Fibroblast of skin of right quadriceps (primary cell): ENCODE measurements around the gene FOXK1.
"Not testable (repeated sequence)": the region's sequence is repeated elsewhere in the genome, so short reads cannot be mapped to it uniquely, and the experiment has no call there.

Experiments
- DNase-seq: peaks from one replicate; pipeline ENCODE4 v3.0.0-alpha.2; 2013

FOXK1 gene

DNA sequence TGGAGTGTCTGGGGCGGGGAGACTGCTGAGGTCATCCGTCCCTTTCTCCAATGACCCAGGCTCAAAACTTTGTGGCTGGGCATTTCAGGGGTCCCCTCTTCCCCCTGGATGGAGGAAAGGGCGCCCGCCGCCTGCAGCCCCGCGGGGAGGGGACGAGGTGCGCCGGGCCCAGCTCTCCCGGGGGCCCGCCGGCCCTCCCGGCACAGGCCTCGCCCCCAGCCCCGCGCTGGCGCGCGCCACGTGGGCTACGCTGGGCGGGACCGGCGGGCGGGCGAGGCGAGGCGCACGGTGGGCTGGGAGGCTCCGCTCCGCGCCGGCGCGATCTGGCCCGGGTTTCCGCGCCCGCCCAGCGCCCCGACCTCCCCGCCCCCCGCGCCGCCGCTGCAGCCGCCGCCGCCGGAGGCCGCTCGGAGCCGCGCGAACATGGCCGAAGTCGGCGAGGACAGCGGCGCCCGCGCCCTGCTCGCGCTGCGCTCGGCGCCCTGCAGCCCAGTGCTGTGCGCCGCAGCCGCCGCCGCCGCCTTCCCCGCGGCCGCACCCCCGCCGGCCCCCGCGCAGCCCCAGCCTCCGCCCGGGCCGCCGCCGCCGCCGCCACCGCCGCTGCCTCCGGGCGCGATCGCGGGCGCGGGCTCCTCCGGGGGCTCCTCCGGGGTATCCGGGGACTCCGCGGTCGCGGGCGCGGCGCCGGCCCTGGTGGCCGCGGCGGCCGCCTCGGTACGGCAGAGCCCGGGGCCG lies at the start of gene FOXK1:
FOXK1 (plus strand) TSS at position 410 of the 735 bp plus-strand sequence; CDS start at position 424, 14 bp downstream.
- peak; percentile 79 for DNase-seq

- peak; percentile 40 for DNase-seq
Measured at GRCh38 chr7:4633012-4633411, 49.1 kb upstream of the FOXK1 start.

GRCh38 chr7:4634166-4634565 lies 47.9 kb upstream of the FOXK1 start:
- peak; percentile 39 for DNase-seq

DNA sequence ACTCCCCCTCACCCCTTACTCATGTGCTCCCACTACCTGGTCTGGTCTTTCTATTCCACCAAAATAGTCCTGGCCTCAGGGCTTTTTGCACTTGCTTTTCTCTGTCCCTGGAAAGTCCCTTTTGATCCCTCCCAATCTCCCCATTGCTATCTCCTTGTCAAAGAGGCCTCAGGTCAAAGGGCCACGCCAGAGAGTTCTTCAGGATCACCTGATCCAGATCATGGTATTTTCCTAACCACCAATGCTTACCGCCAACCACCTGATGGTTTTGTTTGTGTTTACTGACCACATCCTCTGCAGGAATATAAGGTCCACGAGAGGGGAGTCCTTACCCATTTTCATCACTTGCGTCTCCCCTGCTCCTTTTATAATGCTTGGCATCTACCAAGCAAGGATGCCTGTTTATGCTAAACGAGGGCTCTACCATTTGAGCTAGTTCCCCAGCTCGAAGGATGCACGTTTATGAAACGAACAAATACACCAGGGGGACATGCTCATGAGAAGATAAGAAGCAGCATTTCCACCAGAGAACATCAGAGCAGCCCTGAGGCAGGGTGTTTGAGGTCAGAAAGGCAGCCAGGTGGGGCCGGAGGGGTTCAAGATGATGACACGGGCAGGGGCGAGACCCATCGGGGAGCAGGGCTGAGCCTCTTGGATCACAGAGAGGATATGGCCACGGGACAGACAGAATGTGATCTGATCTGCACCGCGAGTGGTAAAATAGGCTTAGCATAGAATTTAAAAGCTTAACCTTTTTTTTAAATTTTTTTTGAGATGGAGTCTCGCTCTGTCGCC lies 43.1 kb upstream of the FOXK1 start:
- no peak for DNase-seq

- DNase-seq = no peak
Measured at GRCh38 chr7:4641091-4641666, 40.9 kb upstream of the FOXK1 start.

GRCh38 chr7:4641667-4642467 lies 40.2 kb upstream of the FOXK1 start:
- DNase-seq = peak; percentile 92

GRCh38 chr7:4642468-4643203 lies 39.5 kb upstream of the FOXK1 start:
- no peak for DNase-seq

GRCh38 chr7:4643204-4643471 lies 39.0 kb upstream of the FOXK1 start:
- DNase-seq = not testable (repeated sequence)

- DNase-seq = no peak
Measured at GRCh38 chr7:4645246-4645645, 36.8 kb upstream of the FOXK1 start.

- DNase-seq = no peak
Measured at GRCh38 chr7:4648111-4648510, 34.0 kb upstream of the FOXK1 start.

DNA sequence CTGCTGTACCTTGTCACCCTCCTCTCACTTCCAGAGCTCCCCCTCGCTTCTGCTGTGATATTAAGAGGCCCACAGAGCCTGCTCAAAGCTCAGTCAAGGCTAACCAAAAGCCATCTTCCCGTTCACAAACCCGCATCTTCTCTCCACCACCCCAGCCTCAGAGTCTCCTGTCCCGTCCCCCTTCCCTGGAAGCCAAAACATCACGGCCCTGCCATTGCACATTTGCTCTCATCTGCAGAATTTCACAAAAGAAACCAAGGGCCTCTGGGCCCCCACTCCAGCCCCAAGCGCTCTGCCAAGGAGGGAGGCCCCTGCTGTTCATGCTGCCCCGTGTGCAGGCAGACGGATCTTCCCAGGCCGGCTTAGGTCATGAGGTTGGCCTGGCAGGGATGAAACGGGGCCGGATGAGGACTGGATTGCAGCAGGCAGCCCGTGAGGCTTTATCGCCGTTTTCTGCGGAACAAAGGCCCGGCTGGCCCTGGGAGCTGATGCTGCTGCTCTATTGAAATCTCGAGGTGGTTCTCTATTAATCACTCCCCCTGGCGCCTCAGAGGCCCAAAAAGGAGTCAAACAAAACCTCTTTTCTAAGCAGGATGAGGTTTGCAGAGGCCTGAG lies 31.6 kb upstream of the FOXK1 start:
- peak; percentile 30 for DNase-seq

- no peak for DNase-seq
Measured at GRCh38 chr7:4653771-4654170, 28.3 kb upstream of the FOXK1 start.

- no peak for DNase-seq
Measured at GRCh38 chr7:4655311-4655710, 26.8 kb upstream of the FOXK1 start.

GRCh38 chr7:4655896-4656295 lies 26.2 kb upstream of the FOXK1 start:
- no peak for DNase-seq

DNA sequence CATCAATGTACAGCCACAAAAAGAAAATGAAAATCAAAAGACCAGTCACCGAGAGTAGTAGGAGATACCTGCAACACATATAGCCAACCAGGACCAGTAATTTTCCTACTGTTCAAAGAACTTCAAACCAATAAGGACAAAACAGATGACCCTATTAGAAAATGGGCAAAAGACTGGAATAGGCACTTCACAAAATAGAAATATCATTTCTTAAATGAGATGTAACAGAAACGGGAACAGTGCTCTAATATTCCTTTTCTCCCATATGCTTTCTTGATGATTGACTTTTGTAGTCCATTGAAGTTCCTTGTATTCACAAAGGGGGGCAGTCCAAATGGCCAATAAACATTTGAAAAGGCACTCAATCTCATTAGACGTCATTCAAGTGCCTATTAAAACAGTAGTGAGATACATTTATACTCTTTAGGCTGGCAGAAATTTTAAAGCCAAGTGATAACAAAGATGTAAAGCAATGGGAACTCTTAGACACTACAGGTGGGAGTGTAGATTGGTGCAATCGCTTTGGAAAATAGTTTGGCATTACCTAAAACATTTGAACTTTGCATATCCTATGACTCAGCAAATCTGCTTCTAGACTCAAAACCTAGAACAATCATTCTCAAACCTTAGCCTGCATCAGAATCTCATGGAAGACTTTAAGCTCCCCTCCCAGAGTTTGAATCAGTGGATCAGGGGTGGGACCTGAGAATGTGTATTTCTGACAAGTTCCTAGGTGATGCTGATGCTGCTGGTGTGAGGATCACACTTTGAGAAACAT lies 24.3 kb upstream of the FOXK1 start:
- DNase-seq = no peak

DNA sequence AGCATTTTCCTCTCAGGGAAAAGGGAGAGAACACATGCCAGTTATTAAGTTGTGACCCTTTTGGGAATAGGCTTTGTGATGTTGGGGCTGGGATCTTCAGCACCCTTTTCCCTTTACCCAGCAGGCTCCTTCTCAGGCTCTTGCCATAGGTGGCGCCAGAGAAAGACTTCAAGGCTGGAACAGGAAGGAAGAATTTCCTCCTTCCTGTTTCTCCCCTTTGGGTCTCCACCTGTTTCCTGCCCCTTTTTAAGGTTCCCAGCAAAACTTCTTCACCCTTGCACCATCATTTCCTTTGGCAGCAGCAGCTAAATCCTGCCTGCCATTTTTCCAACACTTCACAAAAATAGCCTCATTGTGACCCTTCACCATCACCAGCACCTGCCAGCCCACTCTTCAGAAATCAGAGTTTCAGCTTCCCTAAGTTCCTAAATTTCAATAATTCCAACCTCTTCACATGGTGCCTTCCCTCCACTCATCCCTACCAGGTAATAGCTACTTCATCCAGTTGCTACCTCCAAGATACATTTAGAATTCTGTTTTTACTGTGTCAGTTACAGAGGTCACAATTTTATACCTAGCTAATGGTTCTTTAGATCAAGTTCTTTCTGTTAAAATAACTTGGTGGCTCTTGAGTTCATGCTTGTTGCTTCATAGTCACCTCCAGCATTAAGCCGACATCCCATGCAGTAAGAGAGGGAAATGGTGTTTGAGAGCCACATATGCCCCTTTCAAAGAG lies 22.4 kb upstream of the FOXK1 start:
- no peak for DNase-seq

GRCh38 chr7:4661871-4662270 lies 20.2 kb upstream of the FOXK1 start:
- peak; percentile 26 for DNase-seq

DNA sequence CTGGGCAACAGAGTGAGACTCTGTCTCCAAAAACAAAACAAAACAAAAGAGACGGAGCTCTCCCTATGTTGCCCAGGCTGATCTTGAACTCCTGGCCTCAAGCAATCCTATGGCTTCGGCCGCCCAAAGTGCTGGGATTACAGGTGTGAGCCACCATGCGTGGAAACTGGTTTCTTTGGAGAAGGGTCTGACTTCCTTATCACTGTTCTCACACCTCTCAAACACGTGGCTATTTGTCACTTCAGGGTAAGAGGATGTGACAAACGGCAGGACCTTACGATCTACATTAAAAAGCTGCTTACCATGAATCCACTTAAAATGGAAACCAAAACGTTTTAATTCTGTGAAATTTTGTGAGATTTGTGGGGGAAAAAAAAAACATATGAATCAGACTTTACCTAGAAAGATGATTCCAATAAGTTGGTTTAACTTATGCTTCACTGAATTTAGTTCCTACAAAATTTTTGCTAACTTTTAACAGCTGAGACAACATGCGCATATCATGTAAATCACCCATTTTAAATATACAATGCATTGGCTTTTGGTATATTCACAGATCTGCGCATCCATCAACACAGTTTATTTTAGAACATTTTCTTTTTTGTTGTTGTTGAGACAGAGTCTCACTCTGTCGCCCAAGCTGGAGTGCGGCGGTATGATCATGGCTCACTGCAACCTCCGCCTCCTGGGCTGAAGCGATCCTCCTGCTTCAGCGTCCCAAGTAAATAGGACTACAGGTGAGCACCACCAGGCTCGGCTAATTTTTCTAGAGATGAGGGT lies 18.7 kb upstream of the FOXK1 start:
- no peak for DNase-seq

DNA sequence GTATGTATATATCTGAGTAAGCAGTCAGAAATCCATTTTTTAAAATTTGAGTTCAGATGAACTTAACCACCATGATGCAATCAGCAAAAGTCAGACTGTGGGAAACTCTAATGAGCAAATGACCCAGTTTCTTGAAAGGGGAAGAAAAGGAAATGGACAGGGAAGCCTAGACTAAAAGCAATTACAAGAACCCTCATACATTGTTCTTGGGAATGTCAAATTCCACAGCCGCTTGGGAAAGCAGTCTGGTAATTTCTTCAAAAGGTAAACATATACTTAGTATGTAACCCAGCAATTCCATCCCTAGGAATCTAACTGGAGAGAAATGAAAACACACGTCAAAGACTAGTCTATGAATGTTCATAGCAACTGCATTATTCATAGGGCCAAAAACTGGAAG lies 16.4 kb upstream of the FOXK1 start:
- peak; percentile 94 for DNase-seq
